NCI-H748 (cell line): ENCODE data around the gene CDC20B.

Source experiments
- DNase-seq: peaks from one replicate; lab custom pipeline; 2025; ENCODE audit not compliant: unreplicated experiment; lab: John Stamatoyannopoulos, UW

The CDC20B gene, protein sequence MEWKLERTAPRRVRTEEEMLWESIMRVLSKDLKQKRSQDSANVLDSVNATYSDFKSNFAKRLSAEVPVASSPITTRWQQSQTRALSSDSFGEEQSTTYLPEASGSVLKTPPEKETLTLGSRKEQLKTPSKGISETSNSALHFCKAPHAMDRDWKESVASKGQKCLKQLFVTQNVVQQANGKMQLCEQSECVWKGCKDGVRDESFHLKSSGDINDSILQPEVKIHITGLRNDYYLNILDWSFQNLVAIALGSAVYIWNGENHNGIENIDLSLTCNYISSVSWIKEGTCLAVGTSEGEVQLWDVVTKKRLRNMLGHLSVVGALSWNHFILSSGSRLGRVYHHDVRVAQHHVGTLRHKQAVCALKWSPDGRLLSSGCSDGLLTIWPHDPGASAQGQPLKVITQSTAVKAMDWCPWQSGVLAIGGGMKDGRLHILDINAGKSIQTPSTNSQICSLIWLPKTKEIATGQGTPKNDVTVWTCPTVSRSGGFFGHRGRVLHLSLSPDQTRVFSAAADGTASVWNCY

DNA sequence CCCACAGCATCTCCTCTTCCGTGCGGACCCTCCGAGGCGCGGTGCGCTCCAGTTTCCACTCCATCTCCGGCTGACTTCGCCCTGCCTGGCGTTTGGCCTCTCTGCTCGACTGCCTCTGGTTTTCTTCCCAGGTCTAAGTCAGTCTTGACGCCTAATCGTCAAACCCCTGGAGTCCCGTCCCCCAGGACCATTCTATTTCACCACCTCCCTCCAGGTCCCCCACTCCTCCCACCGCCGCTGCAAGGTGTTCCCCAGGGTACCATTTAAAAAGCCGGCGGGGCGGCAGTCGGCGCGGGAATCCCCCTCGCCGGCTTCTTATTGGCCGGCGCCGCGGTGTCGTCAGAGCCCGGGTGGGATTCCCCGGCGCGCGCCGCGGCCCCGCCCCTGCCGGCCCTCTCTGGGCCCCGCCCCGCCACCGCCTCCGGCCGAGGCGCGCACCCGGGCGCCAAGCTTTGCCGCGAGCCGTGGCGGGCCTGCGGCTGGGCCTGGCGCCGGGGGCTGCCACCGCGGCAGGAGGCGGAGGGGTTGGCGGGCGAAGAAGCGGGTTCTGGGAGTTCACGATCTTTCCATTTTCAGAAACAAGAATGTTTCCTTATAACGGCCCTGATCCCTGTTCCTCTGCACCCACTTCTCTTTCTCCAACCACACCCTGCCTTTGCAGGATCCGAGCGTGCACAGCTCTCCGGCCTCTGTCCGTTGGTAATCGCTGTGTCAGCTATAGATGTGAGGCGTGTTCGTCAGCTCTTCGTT is at the start of gene CDC20B:
CDC20B (minus strand) TSS at position 241 of the 750 bp plus-strand sequence; CDS start at position 64, 177 bp downstream.
- DNase-seq: peak; percentile 88

DNA sequence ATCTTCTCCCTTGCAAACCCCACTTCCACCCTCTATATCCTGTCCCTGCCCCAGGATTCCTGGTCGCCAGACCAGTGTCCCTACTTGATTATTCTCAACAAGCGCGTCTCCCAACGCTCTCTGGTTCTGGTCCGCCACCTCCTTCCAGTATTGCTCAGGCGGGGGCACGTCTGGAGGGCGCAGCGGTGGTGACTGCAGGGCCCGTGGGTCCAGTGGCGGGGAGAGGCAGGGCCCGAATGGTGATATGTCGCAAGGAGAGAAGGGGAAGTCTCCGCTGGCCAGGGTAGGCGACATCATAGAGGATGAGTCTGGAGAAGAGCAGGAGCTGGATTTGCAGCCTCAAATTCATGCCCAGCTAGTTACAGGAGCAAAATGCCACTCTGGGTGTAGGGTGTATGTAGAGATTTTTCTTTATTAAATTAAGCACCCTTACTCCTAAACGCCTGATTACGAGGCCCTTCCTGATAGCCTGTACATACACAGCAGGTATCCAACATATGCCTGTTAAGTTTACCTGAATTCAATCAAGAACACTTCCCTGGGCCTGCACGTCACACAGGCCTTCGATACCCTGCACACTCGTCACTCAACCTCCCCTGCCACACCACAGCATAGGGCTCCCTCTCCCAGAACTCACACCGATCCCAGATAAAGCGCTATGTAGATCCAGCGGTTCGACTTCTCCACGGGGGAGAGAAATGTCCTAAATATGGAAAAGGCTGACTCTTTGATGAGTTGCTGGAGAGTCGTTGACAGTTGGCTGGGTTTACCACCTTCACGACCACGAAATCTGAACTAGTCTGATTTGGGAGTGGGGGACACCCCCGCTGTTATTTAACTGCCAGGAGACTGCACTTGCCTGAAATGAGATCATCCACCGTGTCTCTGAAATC is 49.4 kb upstream of the CDC20B start:
- DNase-seq: no peak

DNA sequence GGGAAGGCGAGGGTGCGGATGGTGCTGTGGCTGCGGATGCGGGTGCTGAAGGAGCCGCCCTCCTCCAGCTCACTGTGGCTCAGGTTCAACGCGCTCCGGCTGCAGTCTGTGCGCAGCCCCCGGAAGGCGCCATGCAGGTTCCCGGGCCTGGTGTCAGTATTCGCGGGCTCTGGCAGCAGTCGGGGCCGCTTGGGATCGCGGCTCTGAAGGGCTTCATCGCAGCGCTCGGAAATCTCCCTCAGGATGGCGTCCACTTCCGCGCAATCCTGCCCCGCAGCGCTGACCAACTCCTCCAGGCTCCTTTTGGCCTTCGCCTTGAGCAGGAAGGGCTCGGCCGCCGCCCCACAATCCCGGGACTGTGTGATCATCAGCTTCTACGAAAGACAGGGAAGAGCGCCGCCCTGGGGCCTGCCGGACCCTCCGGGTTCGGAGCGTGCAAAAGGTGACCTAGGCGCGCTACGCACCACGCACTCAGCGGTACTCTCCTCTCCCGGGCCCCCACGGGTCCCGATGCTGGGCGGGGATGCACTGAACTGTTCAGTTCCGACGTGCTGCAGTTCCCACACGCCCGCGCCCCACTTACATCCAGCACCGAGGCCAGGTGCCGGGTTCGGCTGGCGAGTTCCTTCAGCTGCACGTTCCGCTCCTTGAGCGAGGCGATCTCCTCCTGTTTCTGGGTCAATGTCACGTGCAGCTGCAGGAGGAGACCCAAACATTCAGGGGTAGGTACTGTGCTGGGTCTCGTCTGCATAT is 47.6 kb upstream of the CDC20B start:
- no peak for DNase-seq

DNA sequence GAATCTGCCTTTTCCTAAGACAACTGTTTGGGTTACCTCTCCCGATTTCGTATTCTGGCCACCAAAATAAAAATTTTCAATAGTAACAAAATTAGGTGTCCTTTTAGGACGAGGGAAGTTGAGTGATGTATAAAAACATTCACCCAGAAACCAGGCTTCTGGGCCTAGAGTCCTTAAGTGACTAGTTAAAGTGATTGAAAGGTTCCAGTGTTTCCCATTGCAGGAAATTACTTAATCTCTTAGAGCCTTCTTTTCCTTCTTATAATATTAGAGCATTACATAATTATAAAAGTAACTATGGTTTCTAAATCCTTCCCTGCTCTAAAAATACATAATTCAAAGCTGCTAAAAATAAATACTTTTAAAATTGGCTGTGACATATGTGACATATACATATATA is 46.8 kb upstream of the CDC20B start:
- no peak for DNase-seq

DNA sequence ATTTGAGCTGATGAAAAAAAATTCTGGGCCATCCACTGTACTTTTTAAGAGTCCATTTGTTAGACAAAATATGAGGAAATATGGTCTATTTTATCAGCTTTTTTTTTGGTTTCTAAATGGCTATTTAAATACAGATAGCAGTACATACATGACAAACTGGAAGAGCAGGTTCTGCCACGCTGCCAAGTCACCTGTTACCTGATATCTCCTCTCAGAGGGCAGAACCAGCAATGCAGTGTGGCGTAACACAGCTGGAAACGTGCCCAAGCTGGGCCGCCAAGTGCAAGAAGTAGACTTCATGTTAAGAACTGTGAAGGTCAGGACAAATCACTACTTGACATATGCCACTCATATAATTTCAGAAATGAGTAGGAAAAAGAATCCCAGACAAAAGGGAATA is 46.0 kb upstream of the CDC20B start:
- peak; percentile 97 for DNase-seq

DNA sequence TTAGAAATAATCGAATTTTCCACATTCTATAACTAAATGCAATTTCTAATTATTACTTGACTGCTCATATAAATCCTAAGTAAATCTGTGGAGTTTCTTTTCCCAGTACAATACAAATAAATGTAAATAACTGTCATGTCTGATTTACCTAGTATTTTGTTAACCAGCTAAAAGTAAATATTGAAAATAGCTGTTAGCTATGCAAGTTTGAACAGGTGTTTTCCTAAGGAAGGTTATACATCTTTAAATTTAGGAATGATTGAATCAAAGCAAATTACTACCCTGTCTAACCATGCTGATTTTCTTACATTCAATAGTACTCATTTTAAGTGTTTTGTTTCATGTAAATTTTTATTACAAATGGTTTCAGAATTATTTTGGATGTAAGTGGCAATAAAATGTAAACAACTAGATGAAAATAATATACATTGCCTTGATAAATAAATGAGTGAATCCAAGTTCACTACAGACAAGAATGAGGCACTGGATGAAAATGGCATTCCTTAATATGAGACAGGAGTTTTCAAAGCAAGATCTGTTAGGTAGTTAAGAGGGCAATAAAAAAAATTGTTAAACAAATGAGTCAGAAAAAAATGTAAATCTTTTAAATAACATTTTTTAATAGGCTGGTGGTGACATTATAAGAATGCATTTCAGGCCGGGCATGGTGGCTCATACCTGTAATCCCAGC is 38.4 kb upstream of the CDC20B start:
- peak; percentile 24 for DNase-seq

DNA sequence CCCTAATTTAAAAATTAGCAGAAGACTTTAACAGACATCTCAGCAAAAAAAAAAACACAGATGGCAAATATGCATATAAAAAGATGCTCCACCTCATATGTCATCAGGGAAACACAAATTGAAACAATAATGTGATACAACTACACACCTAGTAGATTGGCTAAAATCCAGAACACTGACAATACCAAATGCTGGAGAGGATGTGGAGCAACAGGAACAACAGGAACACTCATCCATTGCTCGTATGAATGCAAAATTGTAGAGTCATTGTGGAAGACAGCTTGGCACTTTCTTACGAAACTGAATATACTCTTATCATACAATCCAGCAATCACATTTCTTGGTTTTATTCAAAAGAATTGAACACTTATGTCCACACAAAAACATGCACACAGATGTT is 32.0 kb upstream of the CDC20B start:
- no peak for DNase-seq

DNA sequence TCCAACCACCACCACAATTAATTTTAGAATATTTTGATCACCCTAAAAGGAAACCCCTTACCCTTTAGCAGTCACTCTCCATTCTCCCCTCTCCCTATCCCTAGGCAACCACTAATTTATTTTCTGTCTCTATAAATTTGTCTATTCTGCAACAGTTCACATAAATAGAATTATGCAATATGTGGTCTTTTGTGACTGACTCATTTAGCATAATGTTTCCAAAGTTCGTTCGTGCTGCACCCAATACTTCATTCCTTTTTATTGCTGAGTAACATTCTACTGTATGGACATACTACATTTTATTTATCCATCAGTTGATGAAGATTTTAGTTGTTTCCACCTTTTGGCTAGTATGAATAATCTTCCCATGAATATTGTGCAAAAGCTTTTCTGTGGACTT is 18.2 kb upstream of the CDC20B start:
- no peak for DNase-seq

DNA sequence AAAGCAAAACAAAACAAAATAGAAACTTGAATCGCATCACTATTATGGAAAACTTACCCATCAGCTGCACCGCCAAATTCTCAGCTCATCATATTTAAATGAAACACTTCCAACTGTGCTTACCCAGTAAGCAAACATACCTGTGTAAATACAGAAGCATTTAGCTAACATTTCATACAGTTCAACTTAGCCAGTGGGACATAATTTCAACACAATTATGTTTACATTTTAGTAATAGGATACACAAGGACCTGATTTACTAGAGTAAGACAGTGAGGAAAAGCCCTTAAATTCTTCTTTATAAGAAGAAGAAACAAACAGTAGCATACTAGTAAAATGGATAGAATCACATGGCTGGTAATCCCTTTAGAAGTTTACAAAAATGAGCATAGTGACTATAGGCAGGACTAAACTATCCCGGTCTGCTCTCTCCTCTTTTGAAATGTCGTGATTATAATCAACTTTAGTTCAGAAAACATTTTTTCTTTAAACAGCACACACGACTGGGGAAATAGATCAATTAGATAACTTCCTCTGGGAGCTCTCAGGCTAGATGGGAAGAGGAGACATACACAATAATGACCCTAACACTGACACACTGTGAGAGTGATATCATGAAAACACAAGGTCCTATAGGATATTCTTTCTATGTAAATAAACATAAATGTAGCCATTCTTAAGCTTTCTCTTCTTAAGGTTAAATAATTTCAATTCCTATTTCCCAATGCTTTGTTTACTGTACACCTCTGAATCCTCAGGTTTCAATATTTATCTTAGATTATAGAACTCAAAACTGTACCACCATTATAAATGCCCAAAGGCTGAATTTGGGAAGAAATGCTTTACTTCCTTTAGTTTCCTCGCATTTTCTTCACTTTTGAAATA is 15.9 kb upstream of the CDC20B start:
- DNase-seq: peak; percentile 94

DNA sequence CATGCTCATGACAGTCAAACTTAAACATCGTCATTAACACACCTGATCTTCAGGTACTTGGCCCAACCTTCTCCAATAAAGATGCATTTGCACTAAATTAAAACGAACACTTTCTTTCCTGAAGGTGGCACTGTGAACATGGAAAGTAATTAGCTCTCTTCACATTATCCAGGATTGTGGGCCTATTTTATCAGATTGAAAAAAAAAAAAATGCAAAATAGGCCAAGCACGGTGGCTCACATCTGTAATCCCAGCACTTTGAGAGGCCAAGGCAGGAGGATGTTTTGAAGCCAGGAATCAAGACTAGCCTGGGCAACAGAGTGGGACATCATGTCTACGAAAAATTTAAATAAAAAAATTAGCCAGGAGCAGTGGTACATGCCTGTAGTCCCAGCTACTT is 14.4 kb upstream of the CDC20B start:
- DNase-seq: peak; percentile 79

DNA sequence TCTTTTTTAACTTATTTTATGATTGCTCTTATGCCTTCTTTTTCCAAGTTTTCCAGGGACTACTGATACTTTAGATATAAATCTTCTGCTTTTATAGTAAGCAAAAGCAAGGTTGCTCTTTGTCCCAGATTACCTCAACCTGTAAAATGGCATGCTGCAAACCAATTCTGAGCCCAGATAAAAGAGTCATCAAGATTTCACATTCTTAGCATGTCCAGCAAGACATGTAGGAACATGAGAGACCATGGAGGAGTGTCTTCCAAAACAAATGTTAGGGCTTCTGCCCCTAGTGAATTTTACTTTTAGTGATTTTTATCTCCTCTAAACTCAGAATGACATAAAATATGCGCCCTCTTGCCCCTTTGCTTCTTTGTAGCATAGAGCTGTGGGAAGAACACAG is 7.0 kb upstream of the CDC20B start:
- DNase-seq: no peak

DNA sequence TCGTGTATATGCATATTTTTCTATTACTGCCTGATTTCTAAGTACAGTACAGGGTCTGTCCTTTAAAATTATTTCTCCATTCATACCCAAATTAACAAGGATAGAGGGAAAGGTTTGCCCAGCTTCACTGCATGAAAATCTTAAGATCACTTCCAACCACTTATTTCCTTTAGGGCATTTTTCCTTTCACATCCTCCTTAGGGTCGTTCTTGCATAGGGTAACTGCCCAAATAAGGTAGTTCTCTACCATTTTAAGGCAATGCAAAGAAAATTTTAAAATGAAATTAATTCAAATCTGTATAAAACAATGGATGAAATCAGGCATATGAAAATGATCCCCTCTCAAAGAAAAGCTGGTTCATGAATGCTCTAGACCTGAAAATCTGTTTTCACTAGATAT is 4.1 kb upstream of the CDC20B start:
- no peak for DNase-seq

DNA sequence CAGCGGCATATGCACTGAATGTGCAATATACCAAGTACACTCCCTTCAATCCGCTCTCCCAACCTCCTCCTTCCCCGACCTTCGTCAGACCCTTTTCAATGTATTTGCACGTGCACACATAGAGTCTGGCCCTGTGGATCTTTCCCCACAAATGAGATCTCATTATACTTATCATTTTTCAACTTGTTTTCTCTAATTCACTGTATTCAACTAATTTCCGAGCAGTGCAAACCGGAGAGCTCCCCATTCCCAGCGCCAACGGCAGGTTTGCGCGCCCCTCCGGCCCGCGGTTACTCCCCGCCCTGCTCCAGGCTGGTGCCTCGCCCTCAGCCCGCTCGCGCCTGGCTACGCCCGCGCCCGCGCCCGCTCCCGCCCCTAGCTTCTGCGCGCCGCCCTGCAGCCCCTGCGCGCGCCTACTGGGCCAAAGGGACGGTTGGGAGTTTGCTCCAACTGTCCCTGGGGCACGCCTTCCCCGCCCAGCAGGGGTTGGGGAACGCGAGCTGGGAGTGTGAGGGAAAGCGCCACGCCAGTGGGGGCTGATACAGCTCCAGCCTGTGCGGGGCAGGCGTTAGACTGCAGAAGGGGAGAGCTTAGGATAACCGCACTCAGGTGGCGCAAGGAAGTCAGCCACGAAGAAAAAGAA is 3.3 kb upstream of the CDC20B start:
- DNase-seq: peak; percentile 92

DNA sequence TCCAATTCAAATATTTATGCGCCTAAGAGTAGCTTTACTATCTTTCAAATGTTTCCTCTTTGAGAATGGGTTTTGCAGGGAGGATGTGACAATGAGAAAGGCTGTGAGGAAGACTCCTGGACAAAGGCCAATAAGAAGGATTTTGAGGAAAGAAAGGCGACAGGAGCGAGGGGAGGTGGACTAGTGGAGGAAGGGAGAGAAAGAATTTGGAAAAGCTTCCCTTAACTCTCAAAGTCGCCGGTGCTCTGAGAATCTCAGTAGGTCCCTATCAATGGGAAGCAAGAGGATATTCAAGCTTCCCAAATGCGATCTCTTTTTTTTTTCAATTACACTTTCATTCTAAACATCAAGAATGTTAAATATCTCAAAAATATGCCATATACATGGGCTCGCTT is 2.8 kb upstream of the CDC20B start:
- DNase-seq: no peak

DNA sequence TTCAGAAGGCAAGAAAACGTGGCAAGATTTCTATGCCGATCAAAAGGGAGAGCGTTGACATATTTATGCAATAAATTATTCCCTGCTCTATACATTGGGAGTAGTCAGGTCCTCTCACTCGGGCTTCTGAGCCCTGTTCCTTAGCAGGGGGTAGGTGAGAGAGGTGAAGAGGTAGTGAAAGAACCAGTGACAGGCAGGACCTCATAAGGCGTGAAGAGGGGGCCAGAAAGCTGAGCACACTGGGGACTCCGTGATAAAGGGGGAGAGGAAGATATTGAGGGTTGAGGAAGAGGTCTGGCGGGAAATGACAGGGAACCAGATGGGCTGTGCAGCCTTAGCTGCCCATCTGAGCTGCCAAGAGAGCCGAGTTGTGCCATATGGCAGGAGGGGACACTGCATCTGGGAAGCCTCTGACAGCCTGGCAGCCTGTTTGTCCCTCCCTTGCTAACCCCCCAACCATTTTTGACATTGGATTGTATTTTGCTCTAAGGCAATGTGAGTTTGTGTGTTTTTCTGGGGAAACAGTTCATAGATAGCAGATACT is 782 bp upstream of the CDC20B start:
- DNase-seq: no peak

DNA sequence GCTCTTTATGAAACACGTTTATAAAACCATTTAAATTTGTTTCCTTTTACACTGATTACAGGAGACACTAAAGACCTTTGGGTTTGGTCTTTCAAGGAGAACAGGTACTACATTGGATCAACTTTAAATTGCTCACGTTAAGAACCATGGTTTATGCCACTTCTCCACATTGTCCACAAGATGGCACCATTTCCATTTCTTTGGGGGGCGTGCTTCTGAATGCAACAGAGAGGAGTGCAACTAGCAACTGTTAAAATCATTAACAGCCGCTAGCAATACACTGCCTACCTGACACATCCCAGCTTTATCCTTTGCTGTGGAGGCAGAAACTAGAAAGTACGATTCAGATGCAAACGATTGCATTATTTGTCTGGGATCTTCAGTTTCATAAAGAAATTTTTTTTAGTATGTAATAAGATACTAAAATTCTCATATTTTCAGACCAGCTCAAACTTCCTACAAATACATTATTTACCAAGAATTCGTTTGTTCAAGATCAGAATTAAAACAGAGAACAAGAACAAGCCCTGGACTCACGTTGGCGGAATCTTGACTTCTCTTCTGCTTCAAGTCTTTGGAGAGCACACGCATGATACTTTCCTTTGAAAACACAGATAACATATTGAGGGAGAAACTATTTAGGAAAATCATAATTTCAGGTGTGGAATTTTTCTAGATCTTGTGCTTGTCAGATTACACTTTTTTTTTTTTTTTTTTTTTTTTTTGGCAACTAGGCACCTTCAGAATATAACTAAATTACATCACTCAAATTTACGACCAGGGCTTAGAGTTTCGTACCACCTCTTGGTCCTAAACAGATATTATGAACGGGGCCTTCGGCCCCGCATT is 702 bp downstream of the CDC20B start:
- peak; percentile 89 for DNase-seq

DNA sequence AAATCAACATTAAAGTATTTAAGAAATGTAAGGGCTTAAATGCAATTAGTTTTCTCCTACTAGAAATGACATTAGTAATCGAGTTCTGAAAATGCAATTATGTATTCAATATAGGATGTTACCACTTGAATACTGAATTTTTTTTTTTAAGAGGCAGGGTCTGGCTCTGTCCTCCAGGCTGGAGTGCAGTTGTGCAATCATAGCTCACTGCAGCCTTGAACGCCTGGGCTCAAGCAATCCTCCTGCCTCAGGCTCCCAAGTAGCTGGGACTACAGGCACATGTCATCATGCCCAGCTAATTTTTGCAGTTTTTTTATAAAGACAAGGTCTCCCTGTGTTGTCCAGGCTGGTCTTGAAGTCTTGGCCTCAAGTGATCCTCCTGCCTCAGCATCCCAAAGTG is 1.5 kb downstream of the CDC20B start:
- no peak for DNase-seq
